ENCODE data around the gene CYP3A7.
"Not testable (repeated sequence)": the region's sequence is repeated elsewhere in the genome, so short reads cannot be mapped to it uniquely, and the experiment has no call there.

CYP3A7 gene

GRCh38 chr7:99740573-99741440, 5.8 kb upstream of the CYP3A7 start:
- DNase-seq: no peak

- DNase-seq: no peak
These were observed 4.9 kb upstream of the CYP3A7 start for GRCh38 chr7:99739699-99740572.

GRCh38 chr7:99737726-99738125, 2.7 kb upstream of the CYP3A7 start:
- DNase-seq: no peak

- DNase-seq: not testable (repeated sequence)
These were observed 1.7 kb upstream of the CYP3A7 start for GRCh38 chr7:99736667-99737066.

- DNase-seq: no peak
These were observed 1.5 kb downstream of the CYP3A7 start for GRCh38 chr7:99733448-99733847.

- DNase-seq: no peak
These were observed 2.0 kb downstream of the CYP3A7 start for GRCh38 chr7:99733003-99733402.

- DNase-seq: peak; percentile 35
These were observed 3.2 kb downstream of the CYP3A7 start for GRCh38 chr7:99731638-99732374.

- DNase-seq: no peak
These were observed 4.0 kb downstream of the CYP3A7 start for GRCh38 chr7:99730992-99731391.

- no peak for DNase-seq
These were observed 4.7 kb downstream of the CYP3A7 start for GRCh38 chr7:99730238-99730810.

GRCh38 chr7:99729486-99730237, 5.3 kb downstream of the CYP3A7 start:
- no peak for DNase-seq

GRCh38 chr7:99728615-99729014, 6.4 kb downstream of the CYP3A7 start:
- no peak for DNase-seq

GRCh38 chr7:99723201-99723600, 11.8 kb downstream of the CYP3A7 start:
- not testable (repeated sequence) for DNase-seq

- no peak for DNase-seq
These were observed 14.0 kb downstream of the CYP3A7 start for GRCh38 chr7:99720800-99721595.

GRCh38 chr7:99719996-99720769, 14.8 kb downstream of the CYP3A7 start:
- DNase-seq: no peak

- DNase-seq: no peak
These were observed 20.9 kb downstream of the CYP3A7 start for GRCh38 chr7:99713995-99714570.

GRCh38 chr7:99709838-99710578, 25.0 kb downstream of the CYP3A7 start:
- DNase-seq: no peak

GRCh38 chr7:99709260-99709659, 25.7 kb downstream of the CYP3A7 start:
- DNase-seq: no peak

GRCh38 chr7:99707096-99707495, 27.9 kb downstream of the CYP3A7 start:
- DNase-seq: no peak

- DNase-seq: no peak
These were observed 35.0 kb downstream of the CYP3A7 start for GRCh38 chr7:99699946-99700345.
